Activated CD4-positive, alpha-beta T cell treated with anti-CD3 and anti-CD28 coated beads, Interleukin-2, amount 50 U/mL, for 1 hour (primary cell): Measurements from ENCODE around the gene ABHD12.

Experiments used
- DNase-seq: peaks from one replicate; pipeline ENCODE4 v3.0.0-alpha.2; 2020

ABHD12 gene

DNA sequence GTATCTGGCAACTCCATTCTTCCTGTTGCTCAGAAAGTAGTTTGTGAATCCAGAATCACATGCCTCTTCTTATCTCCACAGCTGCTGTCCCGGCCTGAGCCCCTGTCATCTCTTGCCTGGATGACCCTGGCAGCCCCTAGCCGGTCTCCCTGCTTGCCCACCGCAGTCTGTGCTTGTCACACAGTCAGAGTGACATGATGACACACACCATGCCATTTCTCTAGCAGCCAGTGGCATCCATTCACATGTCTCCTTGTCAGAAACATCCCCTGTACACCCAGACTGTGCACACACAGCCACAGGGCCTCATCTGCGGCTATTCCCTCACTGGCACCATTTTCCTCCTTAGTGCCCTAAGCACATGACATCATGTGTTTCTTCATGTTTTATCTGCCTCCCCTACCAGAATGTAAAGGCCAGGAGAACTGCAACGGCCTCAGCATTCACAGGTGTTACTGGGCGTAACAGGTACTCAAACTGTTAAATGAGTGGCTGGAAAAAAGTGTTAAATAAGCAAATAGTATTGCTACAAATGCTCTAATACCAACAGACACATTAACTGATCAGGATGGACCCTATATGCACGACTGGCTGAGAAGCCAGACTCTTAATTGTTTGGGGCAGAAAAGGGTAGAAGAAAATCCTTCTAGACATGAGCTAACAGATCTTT, 9.6 kb downstream of the ABHD12 start:
- no peak for DNase-seq

DNA sequence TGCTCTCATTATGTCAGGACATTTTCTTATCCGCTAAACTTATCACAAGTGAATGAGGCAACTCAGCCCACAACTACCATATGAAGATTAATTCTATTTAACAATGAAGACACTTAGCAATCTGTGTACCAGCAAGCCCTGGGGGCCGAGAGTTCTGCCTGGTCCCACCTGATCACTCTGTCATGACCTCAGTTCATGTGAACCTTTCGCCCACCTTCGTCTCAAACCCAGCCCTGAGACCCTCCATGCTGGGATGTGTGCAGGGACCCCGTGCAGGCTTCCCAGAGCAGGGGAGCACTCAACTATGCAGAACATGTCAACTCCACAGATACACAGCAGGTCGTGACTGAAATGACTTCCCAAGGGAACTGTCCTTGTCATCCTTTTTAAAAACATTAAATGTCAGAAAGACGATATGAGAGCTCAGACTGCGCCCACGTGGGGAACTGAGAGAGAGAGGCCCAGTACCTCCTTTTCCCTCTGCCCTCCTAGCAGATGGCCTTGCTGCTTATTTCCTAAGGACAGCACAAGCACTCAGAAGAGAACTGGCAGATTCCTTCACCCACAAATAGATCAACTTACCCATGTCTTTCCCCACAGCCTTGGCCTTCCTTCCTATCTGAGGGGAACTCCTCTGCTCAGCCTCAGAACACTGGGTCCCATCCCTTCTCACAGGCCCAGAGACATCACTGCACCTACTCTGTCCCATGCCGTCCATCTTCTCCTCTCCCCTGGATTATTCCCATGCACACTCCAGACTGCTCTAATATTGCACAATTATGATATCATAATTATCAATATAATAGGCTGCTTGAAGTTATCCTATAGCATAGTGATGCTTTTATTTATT, 11.5 kb downstream of the ABHD12 start:
- DNase-seq: no peak

DNA sequence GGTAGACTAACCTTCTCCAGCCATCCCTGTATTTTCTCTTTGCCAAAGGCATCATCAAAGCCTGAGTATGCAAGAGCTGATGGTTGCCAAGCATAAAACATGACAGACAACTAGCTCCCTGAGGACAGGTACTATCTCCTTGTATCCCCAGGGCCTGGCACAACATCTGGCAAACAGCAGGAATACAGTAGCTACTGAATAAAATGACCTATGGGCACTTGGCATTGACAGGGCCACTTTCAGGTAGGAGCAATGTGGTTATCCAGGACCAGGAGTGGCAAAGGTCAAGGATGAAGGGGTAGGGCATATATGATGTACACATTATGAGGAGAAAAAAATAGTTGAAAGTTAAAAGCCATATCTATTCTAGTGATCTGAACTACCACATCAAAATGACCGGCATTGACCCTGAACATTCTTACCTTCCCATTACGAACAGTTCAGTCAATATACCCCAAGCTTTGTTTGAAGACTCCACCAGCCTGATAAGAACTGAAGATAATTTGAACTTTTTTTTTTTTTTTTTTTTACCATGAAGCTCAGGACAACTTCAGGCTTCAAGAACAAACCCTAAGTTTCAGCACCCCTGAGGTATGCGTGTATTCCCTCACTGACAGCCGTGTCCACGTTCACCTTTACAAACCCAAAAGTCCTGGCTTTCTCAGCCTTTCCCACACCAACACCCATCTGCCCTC, 12.3 kb downstream of the ABHD12 start:
- DNase-seq: no peak

DNA sequence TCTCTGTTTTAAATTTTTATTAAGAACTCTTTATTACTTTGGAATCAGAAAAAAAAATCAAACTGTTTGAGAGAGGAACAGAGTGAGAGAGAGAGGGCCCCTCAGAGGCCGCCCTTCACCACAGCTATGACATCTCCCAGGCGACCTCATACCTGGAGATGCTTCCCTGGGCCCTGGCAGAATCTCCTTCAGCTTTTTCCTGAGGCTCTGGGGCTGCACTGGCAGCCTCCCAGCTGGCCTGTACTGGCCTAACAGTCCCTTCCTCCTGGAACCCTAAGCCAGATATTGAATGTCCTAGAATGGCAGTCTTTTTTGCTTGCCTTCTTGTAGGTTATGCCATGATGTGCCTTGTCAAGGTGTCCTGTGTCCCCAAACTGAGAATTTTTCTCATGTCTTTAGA, 13.7 kb downstream of the ABHD12 start:
- no peak for DNase-seq

DNA sequence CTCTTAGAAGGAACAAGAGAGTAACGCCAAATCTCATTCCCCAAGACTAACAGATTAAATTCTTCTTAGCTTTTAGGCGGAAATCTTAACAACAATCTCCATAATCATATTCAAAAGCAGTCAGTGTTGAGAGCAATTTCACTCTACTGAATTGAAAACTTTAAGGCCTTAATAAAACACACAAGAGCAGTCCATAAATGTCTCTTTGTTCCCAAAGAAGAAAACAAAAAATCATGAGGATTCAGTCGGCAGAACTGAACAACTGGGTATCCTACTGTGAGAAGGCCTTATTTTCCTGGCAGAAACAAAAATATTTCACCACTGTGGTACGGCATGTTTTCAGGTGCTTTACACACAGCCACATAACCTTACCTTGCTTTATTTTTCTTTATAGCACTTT, 14.4 kb downstream of the ABHD12 start:
- no peak for DNase-seq

DNA sequence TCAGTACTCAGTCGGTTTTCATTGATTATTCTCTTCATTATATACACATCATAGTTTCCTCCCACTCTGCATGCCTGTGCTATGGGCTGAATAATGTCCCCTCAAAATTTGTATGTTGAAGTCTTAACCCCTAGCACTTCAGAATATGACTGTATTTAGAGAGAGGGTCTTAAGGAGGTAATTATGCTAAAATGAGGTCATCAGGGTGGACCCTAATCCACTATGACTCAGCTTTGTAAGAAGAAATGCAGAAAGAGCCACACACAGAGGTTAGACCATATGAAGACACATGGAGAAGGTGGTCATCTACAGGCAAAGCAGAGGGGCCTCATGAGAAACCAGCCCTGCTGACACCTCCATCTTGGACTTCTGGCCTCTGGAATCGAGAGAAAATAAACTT, 15.8 kb downstream of the ABHD12 start:
- no peak for DNase-seq

DNA sequence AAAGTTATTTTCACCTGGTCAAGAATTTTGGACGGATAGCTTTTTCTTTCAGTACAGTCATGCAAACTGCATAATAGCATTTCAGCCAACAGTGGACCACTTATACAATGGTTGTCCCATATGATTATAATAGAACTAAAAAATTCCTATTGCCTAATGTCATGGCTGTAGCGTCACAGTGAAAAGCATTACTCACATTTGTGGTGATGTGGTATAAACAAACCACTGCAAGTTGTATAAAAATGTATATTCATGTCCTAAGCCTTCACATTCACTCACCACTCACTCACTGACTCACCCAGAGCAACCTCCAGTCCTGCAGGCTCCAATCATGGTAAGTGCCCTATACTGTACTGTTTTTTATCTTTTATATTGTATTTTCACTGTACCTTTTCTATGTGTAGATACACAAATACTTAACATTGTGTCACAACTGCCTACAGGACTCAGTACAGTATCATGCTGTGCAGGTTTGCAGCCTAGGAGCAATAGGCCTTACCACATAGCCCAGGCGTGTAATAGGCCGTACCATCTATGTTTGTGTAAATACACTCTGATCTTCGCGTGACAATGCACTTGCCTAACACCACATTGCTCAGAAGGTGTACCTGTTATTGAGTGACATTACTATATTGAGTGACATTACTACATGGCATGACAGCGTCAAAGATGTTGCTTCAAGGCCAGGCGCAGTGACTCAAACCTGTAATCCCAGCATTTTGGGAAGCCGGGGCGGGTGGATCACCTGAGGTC, 17.9 kb downstream of the ABHD12 start:
- no peak for DNase-seq

DNA sequence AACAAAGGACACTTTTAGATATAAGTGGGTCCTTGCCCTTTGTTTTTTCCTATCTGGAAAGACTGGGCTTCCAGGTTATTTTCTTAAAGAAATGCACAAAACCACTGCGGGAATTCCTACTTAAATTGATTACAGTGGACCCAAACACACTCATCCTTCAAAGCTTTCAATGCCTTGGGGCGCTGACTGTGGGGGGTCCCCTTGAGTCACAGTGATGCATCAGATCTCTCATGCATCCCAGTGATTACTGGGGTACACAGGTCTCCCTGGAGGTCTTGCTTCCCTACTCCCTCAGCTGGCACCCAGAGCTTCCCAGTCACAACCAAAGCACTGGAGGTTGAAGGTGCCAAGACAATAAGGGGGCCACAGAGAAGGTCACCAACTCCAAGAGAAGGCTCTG, 20.7 kb downstream of the ABHD12 start:
- DNase-seq: no peak

DNA sequence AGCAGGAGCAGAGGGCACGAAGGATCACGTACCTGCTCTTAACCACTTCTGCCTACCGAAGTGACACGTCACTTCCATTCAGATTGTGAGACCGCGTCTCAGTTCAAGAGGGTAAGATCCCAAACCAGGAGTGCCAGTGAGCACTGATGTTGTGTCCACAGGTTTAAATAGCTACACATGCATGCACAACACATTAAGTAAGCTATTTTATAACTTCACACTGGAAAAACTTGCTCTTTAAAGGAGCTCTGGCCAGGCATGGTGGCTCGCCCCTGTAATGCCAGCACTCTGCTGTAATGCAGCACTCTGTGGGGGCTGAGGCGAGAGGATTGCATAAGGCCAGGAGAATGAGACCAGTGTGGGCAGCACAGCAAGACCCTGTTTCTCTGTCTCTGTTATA, 21.1 kb downstream of the ABHD12 start:
- DNase-seq: no peak

DNA sequence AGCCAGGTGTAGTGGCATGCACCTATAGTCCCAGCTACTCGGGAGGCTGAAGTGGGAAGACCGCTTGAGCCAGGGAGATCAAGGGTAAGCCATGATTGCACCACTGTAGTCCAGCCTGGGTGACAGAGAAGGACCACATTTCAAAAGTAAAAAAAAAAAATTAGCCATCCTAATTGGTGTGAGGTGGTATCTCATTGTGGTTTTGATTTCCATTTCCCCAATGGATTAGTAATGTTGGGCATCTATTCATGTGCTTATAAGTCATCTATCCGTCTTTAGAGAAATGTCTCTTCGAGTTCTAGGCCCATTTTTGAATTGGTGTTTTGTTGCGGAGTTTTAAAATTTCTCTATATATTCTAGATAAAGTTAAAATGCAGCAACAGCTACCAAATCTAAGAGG, 21.7 kb downstream of the ABHD12 start:
- DNase-seq: no peak

DNA sequence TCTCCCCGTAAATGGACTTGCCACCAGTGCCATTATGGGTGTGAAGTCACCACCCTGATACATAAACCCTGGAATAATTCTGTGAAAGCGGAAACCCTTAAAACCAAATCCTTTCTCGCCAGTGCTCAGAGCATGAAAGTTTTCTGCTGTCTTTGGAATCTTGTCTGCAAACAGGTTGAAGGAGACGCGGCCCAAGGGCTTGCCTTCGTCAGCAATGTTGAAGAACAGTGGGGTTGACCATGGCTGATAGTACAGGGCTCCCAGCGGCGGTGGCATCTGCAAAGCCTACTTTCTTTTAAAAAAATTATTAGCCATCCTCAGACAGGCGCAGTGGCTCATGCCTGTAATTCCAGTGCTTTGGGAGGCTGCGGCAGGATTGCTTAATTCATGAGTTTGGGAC, 22.1 kb downstream of the ABHD12 start:
- no peak for DNase-seq

DNA sequence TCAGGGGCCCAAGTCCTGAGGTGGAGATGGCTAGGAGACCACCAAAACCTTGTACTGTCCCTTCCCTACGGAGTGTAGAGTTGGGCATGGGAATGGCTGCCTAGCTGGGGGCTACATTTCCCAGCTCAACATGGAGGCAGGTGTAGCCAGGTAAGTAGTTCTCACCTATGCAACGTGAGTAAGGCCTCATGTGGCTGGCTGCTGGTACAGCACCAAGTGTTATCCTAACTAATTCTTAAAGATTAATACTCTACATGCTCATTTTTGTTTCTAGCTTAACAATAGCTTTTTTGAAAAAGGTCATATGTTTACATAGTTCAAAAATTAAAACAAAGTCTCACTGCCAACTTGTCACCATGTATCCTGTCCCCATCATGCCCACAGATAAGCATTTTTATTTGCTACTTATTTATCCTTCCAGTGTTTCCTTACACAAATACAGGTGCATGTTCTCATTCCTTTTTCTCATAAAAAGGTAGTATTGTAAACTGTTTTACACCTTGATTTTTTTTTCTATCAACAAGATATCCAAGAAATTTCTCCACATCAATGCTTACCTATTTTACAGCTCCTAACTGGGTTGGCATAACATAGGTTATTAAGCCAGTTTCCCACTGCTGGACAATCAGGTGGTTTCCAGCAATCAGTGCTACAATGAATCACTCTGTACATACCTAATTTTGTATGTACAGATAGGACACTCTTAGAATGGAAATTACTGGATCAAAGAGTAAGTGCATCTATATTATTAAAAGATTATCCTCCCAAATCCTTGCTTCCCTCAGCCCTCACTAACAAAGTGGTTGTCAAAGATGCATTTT, 25.5 kb downstream of the ABHD12 start:
- DNase-seq: no peak

DNA sequence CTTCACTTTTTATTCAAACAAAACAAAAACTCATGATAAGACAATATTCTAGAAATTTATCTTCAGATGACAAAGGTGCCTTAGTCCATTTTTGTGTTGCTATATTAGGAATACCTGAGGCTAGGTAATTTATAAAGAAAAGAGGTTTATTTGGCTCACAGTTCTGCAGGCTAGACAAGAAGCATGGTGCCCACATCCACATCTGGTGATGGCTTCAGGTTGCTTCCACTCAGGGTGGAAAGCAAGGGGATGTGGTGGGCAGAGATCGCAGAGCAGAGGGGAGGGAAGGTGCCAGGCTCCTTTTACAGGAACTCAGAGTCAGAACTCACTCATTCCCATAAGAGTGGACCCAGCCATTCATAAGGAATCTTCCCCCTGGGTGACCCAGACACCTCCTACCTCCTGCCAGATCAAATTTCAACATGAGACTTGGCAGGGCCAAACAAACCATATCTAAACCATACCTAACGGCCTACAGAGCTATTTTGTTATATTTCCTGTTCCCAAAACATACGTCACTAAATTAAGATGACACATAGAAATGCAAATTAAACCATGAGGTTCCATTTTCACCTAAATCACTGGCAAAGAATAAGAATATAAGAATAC, 26.4 kb downstream of the ABHD12 start:
- no peak for DNase-seq

DNA sequence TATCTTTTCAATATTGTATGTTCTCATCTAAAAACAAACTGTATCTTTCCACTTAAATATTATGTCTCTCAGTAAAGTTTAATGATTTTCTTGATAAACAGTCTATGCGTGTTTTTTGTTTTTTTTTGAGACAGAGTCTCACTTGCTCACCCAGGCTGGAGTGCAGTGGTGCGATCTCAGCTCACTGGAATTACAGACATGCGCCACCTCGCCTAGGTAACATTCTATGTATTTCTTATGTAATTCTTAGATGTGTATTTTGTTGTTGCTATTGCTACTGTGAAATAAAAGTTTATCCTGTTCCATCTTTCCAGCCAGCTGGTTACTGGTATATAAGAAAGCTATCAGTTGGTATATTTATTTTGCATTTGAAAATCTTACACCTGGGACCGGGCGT, 29.4 kb downstream of the ABHD12 start:
- DNase-seq: no peak

DNA sequence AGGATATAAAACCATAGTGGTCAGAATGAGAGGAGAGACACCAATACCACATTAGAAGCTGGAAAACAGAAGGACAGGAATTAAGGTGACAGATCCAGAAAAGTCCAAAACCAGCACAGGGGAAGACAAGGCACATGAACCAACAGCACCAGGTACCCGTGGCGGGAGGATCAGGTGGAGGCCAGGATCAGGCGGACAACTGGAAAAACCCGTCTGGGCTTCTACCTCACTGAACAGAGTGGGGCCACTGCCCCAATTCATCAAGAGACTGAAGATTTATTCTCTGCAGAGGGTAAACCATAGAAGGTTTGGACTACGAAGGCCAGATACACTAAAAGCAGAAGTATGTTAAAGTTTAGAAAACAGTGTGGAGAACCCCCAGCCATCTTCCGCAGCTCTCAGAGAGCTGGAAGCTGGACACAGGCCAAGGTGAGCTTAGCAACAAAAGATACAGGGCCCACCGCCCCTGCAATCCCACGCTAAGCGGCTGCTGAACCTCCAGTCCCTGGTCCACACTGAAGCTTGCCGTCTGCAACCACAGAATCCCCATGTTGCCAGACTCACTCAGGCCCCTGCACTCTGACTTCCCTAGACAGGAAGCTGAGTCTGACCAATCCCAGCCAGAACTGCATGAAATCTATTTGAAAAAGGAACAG, 29.9 kb downstream of the ABHD12 start:
- DNase-seq: no peak

DNA sequence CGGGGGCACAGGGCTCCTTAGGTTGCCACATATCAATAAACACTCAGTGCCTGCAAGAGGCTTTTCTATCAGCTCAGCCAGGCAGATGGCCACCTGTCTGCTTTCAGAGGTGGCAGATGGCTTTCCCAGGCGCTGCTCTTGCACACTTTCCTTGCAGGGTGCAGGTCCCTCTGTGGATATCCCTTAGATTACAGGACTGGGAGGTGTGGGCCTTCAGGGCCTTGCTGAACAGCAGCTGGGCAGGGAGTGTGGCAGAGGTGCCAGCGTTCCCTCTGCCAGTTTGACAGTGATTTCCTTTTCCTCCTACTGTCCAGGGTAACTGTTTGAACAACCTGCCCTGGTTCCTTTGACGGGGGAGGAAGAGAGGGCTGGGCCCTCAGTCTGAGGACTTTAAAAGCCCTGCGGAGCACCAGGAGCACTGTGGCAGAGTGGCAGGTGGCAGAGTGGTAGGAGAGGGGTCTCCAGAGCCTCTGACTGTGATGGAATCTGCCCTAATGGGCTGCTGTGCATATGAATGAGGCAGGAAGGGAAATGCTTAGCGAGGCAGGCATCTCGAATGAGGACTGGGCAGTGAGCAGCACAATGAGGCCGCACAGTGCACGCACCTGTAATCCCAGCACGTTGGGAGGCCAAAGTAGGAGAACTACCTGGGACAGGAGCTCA, 34.2 kb downstream of the ABHD12 start:
- no peak for DNase-seq

DNA sequence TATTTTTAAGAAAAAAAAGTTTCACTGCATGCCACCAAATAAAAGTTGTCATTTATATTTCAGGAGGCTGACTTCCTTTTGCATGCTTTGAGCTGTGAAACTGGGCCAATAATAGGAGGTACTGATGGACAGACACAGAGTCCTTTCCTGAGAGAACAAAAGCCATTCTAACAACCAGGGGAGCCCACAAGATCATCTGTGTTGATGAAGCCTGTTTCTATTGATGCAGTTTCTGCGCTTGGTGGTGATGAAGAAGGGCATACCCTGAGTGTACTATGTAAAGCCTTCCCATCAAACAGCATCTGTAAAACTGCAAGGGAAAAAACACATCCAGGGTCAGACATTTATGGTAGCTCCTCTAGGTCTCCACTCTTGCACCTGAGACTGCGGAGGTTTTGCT, 34.8 kb downstream of the ABHD12 start:
- DNase-seq: no peak

DNA sequence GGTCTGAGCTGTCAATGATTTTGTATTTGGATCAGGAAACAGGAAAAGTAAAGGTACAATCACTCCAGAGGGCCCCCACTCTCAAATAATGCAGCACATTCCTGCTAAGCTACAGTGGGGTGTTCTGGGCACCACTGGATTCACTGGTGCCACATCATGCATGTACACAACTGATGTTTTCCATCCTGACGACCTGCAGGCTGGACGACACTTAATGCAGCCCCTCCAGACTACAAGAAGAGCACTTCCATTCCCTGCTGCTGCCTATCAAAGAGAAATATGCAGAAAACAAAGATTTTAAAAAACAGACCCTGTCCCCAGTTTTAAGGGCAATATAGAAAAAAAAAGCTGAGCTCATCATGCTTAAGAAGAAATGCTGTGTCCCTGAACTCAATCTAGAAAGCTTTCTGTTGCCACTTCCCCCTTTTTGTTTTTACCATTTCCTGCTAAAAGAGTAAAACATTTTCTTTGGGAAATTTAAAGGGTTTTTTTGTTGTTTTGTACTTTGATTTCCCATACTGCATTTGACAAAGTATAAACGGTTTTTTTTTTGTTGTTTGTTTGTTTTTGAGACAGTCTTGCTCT, 35.5 kb downstream of the ABHD12 start:
- no peak for DNase-seq

DNA sequence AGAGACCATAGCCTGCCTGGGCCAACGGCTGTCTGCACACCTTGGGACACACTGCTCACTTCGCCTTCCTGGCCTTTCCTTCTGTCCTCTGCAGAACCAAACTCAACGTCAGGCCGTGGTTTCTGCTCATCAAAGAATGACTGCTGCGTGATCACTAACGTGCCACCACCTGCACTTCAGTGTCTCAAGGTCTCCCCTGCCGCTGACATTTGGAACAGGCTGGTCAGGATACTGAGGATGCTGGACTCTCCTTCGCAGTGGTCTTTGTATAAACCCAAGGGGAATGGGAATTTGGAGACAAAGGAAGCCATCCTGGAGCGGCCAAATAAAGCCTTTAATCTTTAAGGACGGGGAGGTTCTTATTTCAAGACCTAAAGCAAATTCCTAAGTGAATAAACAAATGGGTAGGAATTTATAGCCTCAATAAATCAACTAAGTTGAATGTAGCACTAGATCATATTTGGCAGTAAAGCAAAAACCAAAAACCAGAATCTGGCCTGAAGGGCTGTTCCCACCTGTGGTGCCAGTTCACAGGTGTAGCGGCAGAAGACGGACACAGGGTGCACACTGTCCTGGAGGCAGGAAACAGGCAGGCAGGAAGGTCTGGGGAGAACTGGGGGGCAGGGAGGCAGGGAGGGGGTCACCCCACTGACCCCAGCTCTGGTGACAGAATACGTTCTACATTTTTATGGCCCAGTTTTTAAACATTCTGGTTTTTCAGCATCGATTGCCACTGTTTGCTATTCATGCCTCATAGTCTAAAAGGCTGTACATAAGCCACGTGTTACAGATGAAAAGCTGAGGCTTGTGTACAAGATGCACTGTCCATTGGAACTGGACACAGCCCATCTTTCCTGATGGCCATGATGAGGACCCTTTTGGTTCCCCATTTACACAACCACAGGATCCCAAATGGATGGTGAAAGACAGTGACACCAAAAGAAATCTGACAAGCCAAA, 36.6 kb downstream of the ABHD12 start:
- DNase-seq: no peak
